GM18517 (cell line): ENCODE measurements around the gene OST4.
A peak's percentile ranks its signal among the peaks of the same experiment; 100 is the strongest.
"Not testable (repeated sequence)": the region's sequence is repeated elsewhere in the genome, so short reads cannot be mapped to it uniquely, and the experiment has no call there.

Experiments used
- ATAC-seq: cut with Tn5 transposase; IDR thresholded peaks from one replicate; pipeline ENCODE4 v1.9.1; 2021; ENCODE audit warnings: mild to moderate bottlenecking, moderate library complexity; ENCODE audit not compliant: unreplicated experiment

Gene OST4

DNA sequence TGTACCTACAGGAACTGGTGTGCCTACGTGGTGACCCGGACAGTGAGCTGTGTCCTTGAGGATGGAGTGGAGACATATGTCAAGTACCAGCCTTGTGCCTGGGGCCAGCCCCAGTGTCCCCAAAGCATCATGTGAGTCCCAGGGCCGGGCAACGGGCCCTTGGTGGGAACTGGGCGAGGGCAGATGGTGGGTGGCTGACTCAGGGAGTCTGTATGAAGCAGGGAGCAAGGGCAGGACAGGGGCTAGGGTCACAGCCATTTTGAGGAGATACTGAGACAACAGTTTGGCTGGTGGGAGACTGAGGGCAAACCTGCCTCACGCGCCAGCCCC is 8.7 kb upstream of the OST4 start:
- ATAC-seq, result no peak

DNA sequence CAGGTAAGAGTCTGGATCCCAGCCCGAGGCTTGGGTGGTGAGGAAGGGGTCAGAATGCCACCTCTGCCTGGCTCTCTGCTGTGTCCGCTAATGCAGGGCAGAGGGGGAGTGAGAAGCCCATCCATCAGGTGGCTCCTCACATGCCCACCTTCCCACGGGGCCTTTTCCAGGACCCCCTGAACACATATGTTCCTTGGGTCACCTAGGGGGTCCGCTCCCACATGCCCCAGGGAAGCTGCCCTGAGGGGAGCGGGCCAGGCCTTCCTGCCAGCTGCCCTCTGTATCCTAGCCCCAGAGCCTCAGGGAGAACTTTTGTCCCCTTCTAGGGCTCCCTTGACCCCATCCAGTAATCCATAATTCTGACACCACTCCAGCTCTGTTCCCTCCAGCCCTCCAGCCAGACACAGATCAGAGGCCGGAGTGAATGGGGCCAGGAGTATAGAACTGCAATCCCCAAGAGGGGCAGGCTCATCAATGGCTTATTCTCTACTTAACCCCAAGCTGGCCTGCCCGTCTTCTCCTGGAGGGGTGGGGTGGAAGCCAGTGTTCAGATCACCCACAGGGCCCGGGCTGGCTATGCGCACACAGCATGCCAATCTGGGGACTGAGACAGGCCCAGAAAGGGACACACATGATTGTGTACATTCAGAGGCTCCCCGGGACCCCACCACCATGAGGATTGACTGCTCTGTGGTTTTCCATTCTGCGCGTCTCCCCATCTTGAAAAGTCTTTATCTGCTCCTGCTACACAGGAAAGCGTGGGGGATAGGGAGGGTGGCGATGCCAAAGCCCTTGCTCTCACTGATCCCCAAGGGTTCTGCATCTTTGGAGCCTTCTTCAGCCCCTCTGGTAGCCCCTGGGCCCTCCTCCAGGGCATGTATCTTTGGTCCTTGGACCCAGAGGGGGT is 8.0 kb upstream of the OST4 start:
- no peak for ATAC-seq

DNA sequence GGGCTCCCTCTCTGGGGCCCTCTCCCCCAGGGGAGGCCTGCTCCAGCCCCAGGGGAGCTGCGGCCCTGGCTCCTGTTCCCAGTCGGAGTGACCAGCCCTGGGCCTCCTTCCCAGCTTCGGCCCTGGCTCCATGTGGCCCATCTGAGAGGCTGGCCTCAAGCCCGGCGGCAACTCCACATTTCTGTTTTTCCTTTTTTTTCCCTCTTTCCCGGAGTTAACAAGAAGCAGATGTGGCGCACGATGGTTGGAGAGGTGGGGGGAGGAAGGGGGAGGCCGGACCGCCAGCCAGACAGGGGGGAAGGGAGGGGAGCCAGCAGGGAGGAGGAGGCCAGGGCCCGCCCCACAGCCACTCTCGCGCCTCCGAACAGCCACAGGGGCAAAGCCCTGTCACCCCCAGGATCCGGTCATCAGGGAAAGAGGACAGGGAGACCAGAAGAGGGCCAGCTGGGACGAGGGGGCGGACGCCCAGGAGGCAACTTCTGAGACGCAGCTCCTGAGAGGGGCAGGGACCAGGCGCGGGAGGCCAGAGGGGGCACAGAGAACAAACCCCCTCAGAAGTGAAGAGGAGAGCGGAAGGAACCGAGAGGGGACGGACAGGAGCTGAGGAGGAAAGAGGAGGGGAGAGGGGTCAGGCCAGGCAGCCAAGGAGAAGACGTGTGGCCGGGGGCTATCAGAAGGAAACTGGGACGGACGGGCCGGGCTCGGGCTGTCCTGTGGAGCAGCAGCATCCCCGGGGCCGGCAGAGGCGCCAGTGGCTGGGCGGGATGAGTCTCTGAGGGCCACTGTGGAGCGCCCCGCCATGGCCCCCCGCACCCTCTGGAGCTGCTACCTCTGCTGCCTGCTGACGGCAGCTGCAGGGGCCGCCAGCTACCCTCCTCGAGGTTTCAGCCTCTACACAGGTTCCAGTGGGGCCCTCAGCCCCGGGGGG is 7.1 kb upstream of the OST4 start, which contains the start of gene EMILIN1:
EMILIN1 (plus strand) TSS at position 349 of the 928 bp plus-strand sequence; CDS start at position 800, 451 bp downstream.
- no peak for ATAC-seq

DNA sequence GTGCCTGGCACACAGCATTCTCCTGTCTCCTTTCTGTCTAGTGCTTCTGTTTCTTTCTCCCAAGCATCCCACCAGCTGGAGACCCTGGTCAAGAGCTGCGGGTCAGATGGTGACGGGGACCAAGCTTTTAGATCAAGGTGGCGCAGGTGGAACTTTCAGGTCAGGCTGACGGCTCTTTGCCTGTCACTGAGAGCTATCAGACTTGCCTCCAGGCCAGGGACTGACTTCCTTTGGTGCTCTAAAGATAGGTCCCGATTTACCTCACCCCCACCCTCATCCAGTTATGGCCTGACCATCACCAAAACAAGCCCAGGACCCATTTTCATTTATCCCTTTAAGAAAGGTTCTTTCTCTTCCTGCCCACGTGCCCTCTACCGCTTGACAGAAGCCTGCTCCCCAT is 5.8 kb upstream of the OST4 start:
- ATAC-seq, result no peak

DNA sequence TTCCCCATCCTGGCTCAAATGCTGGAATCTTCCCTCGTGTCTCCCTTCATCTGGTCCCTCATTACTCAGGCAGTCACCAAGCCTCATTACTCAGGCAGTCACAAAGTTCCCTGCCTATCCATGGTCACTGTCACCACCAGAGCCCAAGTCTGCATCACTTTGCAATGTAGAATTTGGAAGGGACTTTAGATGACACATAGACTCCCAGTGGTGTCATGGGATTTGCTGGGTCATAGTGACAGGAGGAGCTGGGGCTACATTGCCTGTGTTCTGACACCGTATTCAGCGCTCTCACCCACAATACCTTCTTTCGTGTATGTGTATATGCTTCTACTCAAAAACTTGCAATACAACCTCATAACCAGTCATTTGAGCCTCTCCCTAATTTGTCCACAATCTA is 4.9 kb upstream of the OST4 start:
- ATAC-seq, result no peak

DNA sequence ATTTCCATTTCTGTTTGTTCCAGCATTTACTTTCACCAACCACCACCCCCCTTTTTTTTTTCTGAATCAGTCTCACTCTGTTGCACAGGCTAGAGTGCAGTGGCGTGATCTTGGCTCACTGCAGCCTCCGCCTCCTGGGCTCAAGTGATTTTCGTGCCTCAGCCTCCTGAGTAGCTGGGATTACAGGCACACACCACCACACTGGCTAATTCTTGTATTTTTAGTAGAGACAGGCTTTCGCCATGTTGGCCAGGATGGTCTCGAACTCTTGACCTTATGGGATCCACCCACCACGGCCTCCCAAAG is 4.1 kb upstream of the OST4 start:
- not testable (repeated sequence) for ATAC-seq

DNA sequence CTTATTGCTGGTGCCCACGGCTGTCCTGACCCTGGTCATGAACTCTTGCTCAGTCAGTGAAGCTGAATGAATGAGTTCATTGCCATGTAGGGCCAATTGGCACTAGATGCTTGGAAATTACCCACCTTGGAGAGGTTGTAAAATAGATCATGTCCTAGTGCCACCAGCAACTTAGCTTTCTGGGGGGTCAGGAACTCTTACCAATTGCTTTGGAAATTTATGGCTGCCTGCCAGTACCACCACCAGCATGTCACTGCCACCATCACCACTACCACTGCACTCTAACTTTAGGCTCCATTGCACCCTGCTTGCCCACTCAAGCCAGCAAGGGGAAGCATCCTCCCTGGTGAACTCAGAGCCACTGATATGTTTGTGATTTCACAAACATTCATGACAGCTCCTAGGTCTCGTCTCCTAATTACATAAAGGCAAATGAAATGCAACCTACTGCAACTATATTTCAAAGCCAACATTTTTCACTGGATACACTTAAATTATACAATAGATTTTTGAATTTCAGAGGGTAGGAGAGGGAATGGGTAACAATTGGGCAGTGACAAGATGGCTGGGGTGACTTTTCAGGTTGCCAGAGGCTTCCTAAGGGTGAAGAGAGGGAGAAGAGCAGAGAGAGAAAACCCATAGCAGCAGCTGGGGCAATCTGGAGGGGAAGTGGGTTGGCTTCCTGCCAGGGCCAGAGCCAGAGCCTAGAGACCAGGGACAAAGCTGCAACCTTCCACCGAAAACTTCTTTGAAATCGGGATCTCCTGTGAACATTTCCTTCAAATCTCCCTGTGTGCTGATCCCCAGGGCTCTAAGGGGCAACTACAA is 3.5 kb upstream of the OST4 start:
- no peak for ATAC-seq

DNA sequence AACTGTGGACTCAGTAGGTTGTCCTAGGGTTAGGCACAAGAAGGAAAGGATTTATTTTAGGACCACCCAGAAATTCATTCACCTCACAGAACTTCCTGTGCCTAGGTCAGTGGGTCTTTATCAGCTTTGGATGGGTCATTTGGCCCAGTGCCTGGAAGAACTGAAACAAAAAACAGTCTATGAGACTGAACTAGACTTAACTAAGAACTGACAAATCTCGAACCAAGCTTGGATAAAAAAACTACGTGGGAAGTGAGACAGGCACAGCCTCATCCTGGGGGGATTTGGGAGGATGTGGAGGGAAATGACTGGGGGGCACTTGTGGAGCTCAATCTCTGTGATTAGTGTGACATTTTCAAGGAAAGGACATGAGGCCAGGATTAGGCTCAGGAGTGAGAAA is 2.3 kb upstream of the OST4 start:
- ATAC-seq, result no peak

DNA sequence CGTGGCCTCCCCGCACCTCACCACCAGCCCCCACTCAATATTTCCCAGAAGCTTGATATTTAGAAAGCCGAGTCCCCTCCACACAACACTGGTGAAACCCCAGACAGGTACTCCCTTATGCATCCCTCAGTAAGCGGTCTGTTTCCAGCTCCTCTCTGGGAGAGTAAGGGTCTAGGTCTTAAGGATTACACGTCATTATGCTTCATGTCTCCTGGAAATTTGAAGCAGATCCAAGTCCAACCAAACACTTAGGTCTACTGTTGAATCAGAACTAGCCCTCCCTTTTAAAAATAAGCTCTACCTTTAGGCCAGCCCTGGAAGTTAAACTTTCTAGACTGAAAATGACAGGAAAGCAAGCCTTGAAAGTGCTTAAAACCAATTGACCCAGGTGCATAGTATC is 1.5 kb upstream of the OST4 start:
- ATAC-seq, result no peak

DNA sequence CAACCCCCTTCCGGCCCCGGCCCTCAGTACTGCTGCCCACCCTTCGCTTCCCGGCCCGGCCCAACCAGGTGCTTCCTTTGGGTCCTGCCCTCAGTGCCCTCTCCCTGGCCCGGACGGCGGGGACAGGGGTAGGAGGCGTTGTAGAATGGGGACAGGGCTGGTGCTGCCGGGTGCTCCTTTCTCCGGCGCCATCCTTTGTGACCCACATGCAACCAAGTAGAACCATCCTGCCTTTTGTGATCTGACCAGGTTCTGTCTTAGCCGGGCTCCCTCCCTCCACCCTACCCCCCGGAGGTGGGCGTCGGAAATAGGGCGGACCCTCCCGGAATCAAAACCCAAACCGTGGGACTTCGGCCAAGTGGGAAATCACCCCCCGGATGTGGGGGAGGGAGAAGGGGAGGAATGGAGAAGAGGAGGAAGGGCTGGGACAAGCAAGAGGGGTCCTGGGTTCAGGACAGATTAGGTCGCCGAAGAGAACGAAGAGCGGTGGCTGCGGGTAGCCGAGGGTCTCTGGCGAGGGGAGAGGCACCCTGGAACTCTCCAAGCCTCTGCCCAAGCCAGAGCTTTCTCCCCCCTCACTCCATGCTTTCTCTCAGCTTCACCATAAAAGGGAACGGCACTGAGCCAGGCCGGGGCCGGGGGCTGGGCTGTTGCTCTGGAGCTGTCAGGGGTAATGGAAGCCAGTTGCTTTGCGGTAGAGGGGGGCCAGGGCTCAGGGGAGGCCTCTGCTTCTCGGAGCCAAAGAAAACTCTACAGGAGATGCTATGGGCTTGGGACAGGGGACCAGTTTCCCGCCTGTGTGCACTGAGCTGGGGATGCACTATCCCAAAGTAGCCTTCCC is 756 bp upstream of the OST4 start:
- peak; percentile 28 for ATAC-seq

DNA sequence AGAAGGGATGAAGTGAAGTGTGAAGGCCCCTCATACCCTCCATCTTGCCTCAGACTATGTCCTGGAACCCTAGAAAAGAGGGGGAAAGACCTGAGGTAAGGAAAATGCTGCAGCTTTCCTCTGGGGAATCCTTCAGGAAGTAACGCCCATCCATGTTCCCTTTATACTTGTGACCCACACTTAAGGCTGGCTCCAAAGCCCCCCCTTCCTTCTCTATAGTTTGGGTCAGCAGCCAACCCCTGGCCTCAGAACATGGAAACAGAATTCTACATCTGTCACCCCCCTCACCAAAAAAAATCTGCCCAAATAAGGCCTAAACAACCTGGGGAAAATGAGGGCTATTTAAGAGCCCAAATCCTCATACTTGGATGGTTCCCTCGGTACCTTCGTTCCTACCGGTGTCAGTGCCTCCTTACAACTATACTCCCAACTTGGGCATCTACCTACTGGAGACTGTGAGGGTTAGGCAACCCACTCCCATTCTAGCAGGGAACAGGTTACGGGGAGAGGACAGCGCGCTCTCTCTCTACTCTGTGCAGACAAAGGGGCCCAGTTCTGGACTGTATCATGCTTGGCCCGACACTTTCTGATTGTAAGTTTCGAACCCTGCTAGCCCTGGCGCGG is 689 bp downstream of the OST4 start:
- no peak for ATAC-seq

DNA sequence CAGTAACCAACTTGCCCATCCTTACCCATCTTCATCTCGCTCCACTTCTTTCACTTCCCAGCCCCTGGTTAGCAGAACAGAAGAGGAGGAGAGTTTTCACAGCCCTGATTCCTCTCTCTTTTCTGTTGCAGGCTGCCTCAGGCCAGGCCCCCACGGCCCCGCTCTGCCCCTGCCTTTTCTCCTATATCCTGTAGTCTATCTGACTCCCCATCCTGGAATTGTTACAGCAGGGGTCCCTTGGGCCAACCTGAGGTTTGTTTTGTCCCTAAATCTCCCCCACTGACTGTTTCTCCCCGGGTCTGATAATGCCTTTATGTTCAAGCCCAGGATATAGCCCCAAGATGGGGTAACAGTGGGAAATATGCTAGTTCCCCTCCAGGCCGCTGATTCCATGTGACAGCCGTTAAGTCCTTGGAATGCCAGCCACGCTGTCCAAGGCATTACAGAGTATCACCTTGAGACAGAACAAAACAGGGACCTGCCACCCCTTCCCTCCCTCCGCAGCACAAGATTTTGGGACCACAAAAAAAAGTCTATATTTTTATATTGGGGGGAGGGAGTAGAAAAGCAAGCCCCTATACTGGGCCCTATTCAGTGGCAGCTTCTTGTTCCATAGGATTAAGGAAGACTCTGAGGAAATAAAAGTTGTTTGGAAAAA is 1.4 kb downstream of the OST4 start:
- no peak for ATAC-seq

DNA sequence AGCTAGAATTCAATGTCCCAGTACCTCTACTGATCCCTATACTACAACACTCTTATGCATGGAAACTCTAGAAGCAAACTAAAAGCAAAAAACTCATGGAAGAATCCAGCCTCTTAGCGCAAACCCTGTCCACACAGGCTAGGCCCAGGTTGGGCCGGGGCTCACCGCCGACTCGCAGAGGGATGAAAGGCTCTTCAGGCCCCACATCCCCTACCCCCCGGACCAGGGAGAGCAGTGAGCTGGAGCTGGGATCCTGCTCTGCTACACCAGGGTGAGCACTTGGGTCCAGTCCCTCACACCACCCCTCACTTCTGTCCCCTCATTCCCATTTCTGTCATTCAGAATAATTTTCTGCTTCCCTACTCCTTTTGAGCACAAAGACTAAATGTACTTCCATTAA is 2.0 kb downstream of the OST4 start:
- ATAC-seq, result no peak

DNA sequence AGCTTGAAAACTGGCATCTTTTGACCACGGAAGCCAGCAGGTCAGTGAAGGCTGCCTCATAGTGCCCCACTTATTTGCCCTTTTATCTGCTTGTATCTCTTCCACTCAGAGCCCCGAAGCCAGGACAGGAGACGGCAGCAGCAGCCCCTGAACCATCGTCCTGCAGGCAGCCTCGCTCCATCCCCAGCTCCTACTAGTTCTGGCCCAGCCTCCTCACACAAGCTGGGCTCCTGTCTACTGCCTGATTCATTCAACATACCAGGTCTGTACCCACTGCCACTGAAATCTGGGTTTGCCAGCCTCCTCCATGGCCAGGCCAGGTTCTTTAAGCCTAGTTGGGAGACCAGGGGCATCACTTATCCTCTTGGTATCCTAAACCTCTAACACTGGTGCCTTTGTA is 4.1 kb downstream of the OST4 start:
- ATAC-seq, result no peak

DNA sequence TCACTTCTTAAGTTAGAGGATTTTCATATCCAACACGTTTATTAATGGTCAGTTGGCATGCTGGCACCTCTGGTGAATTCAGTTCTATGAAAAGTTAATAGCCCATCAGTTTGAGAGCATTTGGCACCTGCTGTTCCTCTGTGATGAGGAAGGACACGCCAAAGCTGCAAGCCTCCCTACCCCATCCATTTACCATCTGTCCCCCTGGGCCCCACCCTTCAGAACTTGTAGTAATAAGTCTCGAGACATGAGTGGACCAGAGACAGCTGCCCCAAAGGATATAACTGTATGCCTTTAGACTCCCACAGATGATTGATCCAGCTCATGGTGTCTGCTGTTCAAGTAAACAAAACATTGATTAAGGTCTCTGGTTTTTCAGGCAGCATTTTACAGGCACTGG is 6.3 kb downstream of the OST4 start:
- no peak for ATAC-seq

DNA sequence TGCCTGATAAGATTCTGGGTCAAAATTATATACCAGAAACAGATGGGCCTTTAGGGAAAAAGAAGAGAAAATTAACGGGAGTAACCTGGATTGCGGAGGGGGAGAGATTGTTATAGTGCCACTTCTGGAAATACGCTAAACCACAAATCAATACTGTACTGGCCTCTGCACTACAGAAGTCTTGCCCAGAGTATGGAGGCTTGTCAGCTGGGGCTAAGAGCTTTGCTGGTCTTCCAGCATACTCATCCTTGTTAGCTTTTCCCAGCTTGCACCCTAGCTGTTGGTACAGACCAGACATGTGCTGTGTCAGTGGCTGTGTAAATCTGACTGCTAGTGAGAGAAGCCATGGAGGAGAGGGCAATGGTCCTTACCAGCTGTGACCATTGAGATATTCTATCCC is 11.1 kb downstream of the OST4 start:
- ATAC-seq, result no peak

DNA sequence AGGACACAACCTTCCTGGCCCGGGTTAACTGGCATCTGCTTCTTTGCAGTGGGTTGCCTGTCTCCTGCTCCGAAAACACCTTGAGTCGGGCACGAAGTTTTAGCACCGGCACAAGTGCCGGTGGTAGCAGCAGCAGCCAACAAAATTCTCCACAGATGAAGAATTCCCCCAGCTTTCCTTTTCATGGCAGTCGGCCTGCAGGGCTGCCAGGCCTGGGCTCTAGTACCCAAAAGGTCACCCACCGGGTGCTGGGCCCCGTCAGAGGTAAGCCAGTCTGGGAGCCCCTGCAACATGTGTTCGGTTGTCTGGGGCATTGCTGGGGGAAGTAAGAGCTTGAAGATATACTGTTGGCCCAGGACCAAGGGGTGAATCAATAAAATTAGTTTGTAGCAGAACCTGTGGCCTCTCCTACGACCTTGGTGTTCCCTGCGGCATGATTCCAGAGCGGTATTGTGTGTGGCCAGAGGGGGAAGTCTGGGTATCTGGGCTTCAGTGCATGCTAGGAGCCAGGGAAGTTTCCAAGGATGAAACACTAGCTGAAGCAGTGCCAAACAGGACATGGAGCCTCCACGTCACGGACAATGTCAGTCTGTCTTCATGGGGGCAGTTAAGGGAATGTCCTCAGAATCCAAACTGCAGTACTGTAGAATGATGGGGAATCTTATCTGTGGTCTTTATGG is 12.2 kb downstream of the OST4 start:
- no peak for ATAC-seq

DNA sequence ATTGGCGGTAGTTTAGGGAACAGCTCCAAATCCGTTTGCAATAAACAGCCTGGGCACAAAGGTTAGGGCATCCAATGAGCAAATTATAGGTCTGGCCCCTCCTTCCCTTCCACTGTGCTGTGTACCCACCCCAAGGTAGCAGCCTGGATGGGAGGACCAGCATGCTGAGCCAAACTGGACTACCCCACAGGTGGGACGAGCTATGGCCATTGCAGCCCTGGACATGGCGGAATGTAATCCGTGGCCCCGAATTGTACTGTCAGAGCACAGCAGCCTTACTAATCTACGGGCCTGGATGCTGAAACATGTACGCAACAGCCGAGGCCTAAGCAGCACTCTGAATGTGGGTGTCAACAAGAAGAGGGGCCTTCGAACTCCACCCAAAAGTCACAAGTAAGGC is 13.2 kb downstream of the OST4 start:
- ATAC-seq, result no peak

DNA sequence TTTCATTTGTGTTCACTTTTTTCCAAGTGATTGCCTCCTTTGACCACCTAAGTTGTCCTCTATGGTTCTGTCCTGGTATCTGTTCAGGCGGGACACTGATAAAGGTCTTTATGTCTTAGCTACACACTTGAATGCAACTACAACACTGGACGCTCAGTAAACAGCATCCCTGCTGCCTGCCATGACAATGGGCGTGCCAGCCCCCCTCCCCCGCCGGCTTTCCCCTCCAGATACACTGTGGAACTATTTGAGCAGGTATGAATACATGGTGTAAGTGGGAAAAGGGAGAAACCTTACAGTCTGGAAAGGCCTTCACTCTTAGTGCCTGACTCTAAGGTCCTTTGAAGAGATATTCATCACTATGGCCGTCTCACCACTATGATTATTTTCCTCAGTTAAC is 14.3 kb downstream of the OST4 start:
- no peak for ATAC-seq
